ENCODE data around the gene CAMSAP1. TPM values are rescaled to one million over a fixed set of nuclear protein-coding genes. Genes with fewer than 3 reads are reported as not detected.
"Not testable (repeated sequence)": the region's sequence is repeated elsewhere in the genome, so short reads cannot be mapped to it uniquely, and the experiment has no call there.

The CAMSAP1 gene
- total RNA-seq, 1 donor from 2014 or later, result 80.8 TPM

DNA sequence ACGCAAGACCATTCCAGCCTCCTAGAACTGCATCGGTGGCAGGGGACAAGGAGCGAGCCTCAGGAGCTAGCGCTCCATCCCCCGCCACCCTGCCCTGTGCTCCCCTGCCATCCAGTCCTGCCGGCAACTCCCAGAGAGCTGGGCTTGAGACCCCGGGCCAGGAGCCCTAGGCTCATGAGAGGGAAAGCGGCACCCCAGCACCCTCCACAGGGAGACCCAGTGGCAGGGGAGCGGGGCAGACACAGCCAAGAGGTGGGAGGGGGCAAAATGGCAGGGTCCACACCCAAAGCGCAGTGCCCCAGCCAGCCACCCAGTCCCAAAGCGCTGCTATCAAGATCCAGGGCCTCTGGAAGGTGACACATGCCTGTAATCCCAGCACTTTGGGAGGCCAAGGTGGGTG is 41.1 kb upstream of the CAMSAP1 start:
- no peak overlapping the region for H3K27ac Mint-ChIP-seq (ENCODE audit: unreplicated experiment)
- H3K36me3 Mint-ChIP-seq (ENCODE audit: low read depth), result peaks cover 12% of the 10 kb centered on the region
- H3K9me3 Mint-ChIP-seq, result no peaks in the 10 kb centered on the region
- TF ChIP-seq CTCF (conservative IDR thresholded peaks at IDR 0.05), result no peak
- H3K4me1 Mint-ChIP-seq, result no peaks in the 10 kb centered on the region
- no peak overlapping the region for H3K4me3 Mint-ChIP-seq
- DNase-seq (ENCODE audit: low read depth, low spot score), result no peak
- H3K27me3 Mint-ChIP-seq (ENCODE audit: low read depth), result no peaks in the 10 kb centered on the region

- Mint-ChIP-seq H3K36me3 (ENCODE audit: low read depth) (peaks cover 11% of the 10 kb centered on the region), H3K9me3 (no peaks in the 10 kb centered on the region), H3K27ac (ENCODE audit: unreplicated experiment) (peak overlapping the region; percentile 85), H3K4me1 (no peaks in the 10 kb centered on the region), H3K27me3 (ENCODE audit: low read depth) (no peaks in the 10 kb centered on the region), H3K4me3 (no peak overlapping the region)
- DNase-seq (ENCODE audit: low read depth, low spot score), result no peak
- no peak for TF ChIP-seq CTCF (conservative IDR thresholded peaks at IDR 0.05)
Measured at GRCh38 chr9:135947582-135947981, 40.2 kb upstream of the CAMSAP1 start.

- H3K9me3 Mint-ChIP-seq; H3K4me3 Mint-ChIP-seq; DNase-seq (ENCODE audit: low read depth, low spot score); H3K27me3 Mint-ChIP-seq (ENCODE audit: low read depth); H3K4me1 Mint-ChIP-seq; H3K27ac Mint-ChIP-seq (ENCODE audit: unreplicated experiment): not testable (repeated sequence)
- peaks cover 11% of the 10 kb centered on the region for H3K36me3 Mint-ChIP-seq (ENCODE audit: low read depth)
Measured at GRCh38 chr9:135947105-135947504, 39.8 kb upstream of the CAMSAP1 start.

DNA sequence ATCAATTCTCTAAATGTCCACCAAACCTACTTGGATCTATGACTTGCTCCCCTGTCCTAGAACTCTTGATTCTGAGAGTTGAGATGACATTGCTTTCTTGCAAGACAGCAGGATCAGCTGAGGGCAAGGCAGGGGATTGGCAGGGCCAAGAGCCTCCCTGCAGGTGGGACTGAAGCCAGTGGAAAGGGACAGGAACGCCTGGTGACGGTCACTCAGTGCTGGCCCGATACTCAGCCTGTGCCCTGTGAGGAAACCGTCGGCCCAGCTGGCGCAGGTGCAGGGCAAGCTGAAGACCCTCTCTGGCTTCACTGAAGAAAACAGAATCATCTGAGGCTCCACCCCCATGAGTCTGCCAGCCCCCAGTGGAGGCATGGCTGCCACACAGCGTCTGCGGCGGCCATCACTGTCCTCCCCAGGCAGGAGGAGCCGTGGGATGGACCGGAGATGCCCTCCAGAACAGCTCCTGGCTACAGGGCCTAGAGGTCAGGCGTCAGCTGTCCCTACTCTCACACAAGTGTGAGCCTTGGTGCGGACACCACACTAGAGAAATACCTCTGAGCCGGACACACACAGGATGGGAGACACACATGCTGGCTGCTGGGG is 39.1 kb upstream of the CAMSAP1 start:
- no peaks in the 10 kb centered on the region for H3K27me3 Mint-ChIP-seq (ENCODE audit: low read depth)
- DNase-seq (ENCODE audit: low read depth, low spot score), result no peak
- H3K4me3 Mint-ChIP-seq, result no peak overlapping the region
- no peaks in the 10 kb centered on the region for H3K9me3 Mint-ChIP-seq
- TF ChIP-seq CTCF (conservative IDR thresholded peaks at IDR 0.05), result no peak
- no peaks in the 10 kb centered on the region for H3K4me1 Mint-ChIP-seq
- peaks cover 11% of the 10 kb centered on the region for H3K36me3 Mint-ChIP-seq (ENCODE audit: low read depth)
- H3K27ac Mint-ChIP-seq (ENCODE audit: unreplicated experiment), result no peak overlapping the region

GRCh38 chr9:135945969-135946368 is 38.6 kb upstream of the CAMSAP1 start:
- H3K36me3 Mint-ChIP-seq (ENCODE audit: low read depth), result peaks cover 11% of the 10 kb centered on the region
- H3K4me1 Mint-ChIP-seq, result no peaks in the 10 kb centered on the region
- H3K4me3 Mint-ChIP-seq, result no peak overlapping the region
- H3K9me3 Mint-ChIP-seq, result no peaks in the 10 kb centered on the region
- no peak for TF ChIP-seq CTCF (conservative IDR thresholded peaks at IDR 0.05)
- no peak for DNase-seq (ENCODE audit: low read depth, low spot score)
- H3K27ac Mint-ChIP-seq (ENCODE audit: unreplicated experiment), result no peak overlapping the region
- no peaks in the 10 kb centered on the region for H3K27me3 Mint-ChIP-seq (ENCODE audit: low read depth)

DNA sequence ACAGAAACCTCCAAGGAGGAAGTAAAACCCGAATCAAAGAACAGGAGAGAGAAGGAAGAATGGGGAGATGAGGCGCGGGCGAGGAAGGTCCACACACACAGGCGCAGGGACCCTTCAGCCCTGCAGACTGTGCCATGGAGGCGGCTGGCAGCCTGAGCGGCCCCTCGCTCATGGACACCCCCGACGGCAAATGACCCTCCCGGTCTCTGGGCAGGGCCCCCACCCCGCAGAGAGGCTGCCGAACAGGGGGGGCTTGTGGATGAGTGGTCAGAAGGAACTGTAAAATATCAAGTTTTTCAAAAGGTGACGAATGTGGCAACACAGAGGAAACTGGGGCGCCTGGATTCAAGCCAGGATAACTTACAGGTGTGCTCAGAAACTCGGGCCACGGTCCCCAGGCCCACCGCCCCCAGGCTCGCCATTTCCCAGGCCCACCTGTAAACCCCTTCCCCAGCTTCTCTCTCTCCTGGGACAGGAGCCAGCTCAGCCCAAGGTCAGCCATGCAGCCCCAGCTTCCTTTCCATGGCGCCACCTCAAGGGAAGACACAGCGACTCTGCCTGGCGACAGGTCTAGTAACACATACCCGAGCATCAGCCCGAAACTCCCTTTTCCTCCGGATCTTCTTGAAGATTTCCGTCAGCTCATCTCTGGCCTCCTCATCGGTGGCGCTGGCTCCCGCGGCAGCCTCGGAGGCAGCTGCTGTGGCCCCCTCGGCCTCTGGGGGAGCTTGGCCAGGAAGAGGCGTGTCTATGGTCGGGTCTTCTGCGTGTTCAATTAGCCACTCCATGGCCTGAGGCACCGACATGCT is 37.3 kb upstream of the CAMSAP1 start:
- peak overlapping the region; percentile 35 for H3K27ac Mint-ChIP-seq (ENCODE audit: unreplicated experiment)
- no peaks in the 10 kb centered on the region for H3K9me3 Mint-ChIP-seq
- no peak for DNase-seq (ENCODE audit: low read depth, low spot score)
- H3K4me1 Mint-ChIP-seq, result no peaks in the 10 kb centered on the region
- no peaks in the 10 kb centered on the region for H3K27me3 Mint-ChIP-seq (ENCODE audit: low read depth)
- H3K4me3 Mint-ChIP-seq, result no peak overlapping the region
- TF ChIP-seq CTCF (conservative IDR thresholded peaks at IDR 0.05), result no peak
- H3K36me3 Mint-ChIP-seq (ENCODE audit: low read depth), result peaks cover 11% of the 10 kb centered on the region

DNA sequence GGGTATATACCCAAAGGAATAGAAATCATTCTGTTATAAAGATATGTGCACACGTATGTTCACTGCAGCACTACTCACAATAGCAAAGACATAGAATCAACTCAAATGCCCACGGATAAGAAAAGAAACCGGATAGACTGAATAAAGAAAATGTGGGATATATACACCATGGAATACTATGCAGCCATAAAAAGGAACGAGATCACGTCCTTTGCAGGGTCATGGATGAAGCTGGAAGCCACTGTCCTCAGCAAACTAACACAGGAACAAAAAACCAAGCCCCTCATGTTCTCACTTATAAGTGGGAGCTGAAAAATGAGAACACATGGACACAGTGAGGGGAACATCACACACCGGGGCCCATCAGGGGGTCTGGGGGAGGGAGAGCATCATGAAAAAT is 36.3 kb upstream of the CAMSAP1 start:
- not testable (repeated sequence) for H3K27me3 Mint-ChIP-seq (ENCODE audit: low read depth); H3K9me3 Mint-ChIP-seq; DNase-seq (ENCODE audit: low read depth, low spot score); H3K4me1 Mint-ChIP-seq; H3K27ac Mint-ChIP-seq (ENCODE audit: unreplicated experiment); H3K4me3 Mint-ChIP-seq
- H3K36me3 Mint-ChIP-seq (ENCODE audit: low read depth), result peaks cover 15% of the 10 kb centered on the region
